ENCODE measurements around the gene RXRA.

RXRA gene

DNA sequence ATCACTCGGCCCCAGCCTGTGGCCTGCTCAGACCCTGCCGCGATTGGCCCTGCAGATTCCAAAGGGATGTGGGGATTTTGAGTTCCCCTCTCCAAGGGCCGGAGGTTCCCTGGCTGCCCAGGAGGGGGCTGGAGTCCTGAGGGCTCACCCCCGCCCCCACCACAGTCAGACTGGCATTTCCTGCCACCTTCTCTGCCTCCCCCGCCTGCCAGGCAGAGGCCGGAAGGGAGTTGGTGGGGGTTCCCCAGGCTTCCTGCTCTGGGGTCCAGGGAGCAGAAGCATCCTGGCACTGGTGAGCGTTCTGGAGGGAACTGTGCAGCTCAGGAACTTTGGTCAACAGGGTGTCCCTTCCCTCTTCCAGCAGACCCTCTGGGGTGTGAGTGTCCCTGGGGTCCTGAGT is 70.6 kb downstream of the RXRA start:
- no peak for DNase-seq (ENCODE audit: low read depth in 1 of 2, low spot score in 1 of 2)

DNA sequence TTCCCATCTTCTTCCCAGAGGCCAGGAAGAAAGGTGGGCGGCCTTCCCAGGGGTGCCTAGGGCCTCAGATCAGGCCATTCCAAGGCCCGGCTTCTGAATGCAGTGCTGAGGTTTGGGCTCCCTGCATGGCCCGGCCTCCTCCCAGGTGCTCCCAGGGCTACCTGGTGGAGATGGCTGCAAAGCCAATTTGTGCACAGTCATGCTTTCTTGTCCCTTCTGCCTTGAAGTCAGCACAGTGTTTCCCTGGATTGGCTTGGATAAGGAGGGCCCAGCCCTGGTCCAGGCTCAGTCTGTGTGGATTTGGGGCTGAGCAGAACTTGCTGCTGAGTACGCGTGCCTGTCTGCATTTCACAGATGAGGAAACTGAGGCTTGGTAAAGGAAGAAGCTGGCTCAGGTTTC is 72.5 kb downstream of the RXRA start:
- no peak for DNase-seq (ENCODE audit: low read depth in 1 of 2, low spot score in 1 of 2)

DNA sequence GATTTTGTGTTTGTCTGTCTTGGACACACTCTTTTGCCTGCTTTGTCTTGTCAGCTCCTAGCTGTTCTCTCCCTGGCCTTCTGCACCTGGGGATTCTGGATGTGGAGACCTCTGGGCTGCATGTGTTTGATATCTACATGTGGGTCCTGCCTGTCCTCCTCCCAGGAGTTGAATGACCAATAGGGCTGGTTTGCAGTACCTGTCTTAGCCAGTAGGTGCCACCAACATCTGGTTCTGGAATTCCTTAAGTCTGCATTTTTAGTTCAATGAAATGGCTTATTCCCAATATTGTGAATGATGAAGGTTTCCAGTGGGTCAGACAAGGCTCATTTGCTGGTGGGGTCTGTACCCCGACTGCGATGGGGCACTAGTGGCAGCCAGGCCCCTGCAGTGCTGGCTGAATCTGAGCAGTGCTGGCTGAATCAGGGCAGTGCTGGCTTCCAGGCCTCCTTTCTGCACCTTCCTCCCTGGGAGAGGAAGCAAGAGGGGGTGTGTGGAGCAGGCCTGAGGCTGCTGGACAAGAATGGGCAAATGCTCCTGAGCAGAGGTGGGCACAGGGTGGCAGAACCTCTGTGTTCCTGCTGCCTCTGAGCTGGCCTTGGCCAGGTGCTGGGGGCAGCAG is 73.3 kb downstream of the RXRA start:
- no peak for DNase-seq (ENCODE audit: low read depth in 1 of 2, low spot score in 1 of 2)

DNA sequence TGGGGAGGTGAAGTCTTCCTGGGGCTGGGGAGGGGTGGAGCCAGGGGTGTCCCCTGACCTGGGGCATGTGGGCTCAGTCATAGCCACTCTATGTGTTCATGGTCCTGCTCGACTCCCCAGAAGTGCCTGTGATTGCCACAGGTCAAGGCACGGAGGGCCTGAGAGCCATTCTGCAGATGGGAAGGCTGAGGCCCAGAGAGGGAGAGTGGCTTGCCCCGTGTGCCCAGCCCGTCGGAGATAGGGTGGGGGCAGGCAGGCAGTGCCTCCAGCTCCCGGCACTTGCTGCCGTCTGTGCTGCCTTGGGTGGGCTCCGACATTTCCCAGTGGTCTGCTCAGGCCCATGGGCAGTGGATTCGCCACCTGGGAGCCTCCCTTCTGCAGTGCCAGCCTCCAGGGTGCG is 74.0 kb downstream of the RXRA start:
- DNase-seq (ENCODE audit: low read depth in 1 of 2, low spot score in 1 of 2) = no peak

DNA sequence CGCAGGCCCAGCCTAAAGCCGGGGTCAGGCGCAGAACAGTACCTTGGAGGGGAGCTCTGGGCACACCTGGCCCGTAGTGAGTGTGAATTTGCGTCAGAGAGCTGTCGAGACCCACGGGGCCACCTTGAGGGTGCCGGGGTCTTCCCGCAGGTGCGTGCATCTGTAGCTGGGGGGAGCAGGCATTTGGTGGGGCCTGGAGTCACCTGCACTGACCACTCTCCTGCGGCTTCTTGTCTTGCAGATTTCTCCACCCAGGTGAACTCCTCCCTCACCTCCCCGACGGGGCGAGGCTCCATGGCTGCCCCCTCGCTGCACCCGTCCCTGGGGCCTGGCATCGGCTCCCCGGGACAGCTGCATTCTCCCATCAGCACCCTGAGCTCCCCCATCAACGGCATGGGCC is 75.1 kb downstream of the RXRA start:
- DNase-seq (ENCODE audit: low read depth in 1 of 2, low spot score in 1 of 2) = no peak

DNA sequence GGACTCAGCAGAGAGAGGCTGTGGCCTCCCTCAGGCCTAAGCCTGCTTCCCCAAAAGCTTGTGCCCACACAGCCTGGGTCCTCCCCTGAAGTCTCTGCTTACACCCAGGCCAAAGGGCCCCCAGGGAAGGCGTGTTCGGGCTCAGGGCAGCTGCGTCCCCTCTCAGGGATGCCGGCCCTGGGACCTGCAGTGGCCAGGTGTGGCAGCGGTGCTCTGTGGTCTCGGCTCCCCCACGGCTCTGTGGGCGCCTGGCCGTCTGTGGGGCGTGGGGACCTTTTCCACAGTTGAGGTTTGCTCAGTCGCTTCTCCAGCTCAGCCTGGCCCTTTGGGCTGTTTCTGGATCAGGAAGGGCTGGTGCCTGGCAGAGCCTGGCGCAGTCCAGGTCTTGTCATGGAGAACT is 75.9 kb downstream of the RXRA start:
- no peak for DNase-seq (ENCODE audit: low read depth in 1 of 2, low spot score in 1 of 2)

DNA sequence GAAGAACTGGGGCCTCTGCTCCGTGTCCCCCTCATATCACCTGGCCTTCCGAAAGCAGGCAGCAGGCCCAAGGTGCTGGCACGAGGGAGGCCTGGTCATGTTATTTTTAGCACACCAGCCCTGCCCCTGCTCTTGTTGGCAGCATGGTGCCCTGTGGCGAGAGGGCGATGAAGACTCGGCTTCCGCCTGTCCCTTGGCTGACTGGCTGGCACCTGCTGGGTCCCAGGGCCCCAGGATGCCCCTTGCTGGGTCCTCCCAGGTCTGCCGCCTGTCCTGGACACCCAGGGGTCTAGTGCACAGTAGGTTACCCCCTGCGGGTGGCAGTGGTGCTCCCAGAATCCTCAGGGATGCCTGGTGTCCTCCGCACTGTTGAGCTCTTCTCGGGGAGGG is 77.0 kb downstream of the RXRA start:
- DNase-seq (ENCODE audit: low read depth in 1 of 2, low spot score in 1 of 2) = no peak

DNA sequence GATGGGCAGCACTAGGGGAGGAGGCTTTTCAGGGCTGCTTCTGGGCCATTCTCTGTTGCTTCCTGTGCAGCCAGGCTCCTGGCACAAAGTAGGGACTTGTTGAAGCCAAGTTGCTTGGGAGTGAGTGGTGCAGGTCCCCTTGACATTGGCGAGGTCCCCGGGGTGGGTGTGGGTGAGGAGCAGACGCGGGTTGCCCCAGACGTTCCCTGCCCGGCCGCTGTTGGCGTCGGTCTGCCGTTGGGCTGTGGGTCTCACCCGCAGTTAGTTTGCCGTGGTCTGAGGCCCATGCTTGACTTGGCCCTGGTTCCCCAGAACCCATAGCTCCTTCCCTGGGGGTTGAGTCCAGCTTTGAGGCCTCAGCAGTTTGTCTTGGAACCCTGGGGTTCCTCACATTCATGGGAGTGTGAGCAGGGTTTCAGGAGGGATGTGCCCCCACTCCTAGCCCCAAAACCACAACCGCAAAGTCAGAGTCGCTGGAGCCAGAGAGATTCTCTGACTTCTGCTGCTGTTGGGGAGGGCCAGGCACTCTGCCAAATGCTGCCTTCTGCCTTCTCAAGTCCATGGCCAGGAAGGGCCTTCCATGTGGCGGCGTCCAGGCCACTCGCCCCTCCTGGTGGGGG is 77.5 kb downstream of the RXRA start:
- no peak for DNase-seq (ENCODE audit: low read depth in 1 of 2, low spot score in 1 of 2)

DNA sequence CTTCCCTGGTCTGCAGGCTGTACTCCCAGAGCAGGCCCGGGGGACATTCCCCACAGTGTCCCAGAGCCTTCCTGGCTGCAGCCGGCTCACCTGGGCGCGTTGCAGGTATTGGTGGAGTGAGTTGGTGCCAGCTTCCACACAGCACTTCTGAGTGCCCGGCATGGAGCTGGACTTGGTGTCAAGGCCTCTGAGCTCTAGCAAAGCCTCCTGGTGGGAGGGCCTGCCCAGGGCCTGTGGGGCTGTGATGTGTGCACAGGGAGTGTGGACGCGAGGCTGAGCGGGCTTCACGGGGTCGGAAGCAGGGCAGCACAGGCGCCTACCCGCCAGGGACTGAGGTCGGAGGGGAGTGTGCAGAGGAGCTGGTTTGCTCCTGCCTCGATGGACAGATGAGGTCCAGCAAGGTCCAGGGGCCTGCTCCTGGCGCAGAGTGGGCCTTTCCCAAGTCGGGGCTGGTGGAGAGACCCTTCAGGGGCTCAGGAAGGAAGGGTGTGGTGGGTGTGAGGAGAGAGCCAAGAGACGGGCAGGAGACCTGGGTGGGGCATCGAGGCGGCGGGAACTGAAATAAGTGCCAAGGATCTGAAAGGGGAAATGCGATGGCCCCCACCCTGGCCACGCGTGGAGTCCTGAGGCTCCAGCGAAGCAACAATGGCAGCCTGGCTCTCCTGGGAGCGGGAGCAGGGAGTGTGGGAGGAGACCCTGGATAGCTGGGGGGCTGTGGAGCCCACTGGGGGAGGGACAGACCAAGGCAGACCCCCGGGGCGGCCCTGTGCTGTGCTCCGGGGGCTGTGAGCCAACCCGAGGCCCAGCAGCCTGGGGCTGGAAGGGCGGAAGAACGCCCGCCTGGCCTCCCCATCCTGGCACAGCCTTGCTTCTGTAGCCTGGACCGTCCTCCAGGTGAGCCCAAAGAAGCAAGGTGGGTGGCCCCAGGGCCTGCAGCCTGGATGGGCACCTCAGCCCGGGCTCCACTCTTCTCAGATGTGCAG is 78.4 kb downstream of the RXRA start:
- no peak for DNase-seq (ENCODE audit: low read depth in 1 of 2, low spot score in 1 of 2)

DNA sequence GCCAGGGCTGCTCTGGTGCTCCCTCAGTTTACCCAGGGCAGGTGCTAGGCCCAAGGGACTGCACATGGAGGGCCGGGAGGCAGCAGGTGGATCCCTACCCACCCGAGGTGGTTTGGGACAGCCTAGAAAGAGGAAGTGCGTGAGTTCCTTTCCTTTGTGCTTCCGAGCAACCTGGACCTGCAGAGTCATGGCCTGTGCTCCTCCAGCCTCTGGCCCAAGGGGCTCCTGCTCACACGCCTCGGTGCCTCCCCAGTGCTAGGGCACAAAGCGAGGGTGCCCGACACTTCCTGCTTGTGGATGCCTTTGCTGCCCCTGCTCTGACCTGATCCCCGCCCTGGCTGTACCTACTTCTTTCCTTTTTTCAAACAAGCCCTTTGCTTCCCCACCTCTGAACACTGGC is 79.3 kb downstream of the RXRA start:
- DNase-seq (ENCODE audit: low read depth in 1 of 2, low spot score in 1 of 2) = no peak

DNA sequence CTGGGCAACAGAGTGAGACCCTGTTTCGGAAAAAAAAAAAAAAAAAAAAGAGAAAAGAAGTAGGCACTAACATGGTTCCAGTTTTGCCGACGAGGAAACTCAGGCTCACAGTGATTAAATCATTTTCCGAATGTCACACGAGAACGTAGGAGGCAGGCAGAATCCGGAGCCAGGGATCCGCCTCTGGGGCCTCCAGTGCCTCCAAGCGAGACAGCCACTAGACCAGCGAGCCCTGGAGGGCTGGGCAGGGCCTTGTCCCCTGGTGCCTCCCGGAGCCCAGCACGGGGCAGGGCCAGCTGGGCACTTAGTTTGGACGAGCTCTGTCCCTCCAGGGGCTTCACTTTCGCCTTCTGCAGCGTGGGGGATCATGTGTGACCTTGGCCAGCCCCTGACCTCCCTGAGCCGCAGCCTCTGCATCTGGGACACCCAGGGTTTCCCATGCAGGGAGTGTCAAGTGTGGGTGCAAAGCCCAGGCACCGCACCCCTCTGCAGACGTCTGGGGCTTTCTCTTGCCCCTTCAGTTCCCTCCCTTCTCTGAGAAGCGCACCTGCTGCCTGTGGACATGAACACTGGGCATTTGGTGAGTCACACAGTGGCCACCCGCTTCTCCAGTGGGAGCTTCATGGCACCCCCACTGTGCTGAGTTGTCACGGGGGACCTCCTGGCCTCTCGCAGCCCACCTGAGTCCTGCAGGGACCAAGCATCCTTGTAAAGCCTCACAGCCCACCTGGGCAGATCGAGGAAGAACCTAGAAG is 80.3 kb downstream of the RXRA start:
- DNase-seq (ENCODE audit: low read depth in 1 of 2, low spot score in 1 of 2) = no peak

DNA sequence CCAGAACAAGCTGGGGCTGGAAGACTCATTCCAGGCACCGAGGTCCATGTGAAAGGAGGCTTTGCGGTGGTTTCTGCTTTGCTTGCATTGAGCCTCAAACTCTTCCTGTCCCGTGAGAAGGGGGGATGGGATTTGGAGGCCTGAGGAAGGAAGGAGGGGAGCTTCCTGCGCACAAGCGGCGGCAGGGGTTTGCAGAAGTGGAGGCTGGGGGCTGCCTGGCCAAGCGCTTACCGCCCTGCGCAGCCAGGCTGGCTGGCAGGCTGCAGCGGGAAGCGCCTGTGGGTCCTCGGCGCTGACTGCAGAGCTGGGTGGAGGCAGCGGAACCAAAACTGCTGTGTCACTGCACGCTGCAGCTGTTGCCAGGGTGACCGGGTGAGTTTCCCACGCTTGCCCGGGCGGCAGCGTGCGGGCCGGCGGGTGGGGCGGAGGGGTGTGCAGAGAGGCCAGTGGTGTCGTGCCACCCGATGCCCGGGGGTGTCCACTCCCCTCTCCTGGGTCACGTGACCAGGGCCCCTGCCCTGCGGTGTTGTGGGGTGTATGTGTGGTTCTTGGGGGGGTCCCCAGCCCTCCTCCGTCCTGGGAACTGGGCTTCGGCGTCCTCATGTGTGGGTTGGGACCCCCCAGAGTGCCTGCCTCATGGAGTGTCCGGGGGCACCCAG is 81.0 kb downstream of the RXRA start:
- DNase-seq (ENCODE audit: low read depth in 1 of 2, low spot score in 1 of 2) = peak; percentile 59 to 64

DNA sequence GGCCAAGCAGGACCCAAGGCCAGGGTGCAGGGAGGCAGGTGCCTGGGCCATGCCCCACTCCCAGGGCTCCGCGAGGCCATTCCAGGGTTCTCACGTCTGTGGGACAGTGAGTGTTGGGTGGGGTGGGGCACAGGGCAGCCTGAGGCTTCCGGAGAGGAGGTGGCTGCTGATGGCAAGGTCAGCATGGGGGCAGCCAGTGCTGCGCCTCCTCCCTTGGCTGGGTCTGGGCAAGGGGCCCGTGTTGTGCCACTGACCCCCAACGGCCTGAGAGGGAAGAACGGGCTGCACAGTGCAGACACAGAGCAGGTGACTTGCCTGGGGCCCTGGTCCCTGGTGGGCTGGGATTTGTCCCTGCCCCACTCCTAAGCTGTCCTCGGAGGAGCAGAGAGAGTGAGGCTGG is 82.1 kb downstream of the RXRA start:
- no peak for DNase-seq (ENCODE audit: low read depth in 1 of 2, low spot score in 1 of 2)

DNA sequence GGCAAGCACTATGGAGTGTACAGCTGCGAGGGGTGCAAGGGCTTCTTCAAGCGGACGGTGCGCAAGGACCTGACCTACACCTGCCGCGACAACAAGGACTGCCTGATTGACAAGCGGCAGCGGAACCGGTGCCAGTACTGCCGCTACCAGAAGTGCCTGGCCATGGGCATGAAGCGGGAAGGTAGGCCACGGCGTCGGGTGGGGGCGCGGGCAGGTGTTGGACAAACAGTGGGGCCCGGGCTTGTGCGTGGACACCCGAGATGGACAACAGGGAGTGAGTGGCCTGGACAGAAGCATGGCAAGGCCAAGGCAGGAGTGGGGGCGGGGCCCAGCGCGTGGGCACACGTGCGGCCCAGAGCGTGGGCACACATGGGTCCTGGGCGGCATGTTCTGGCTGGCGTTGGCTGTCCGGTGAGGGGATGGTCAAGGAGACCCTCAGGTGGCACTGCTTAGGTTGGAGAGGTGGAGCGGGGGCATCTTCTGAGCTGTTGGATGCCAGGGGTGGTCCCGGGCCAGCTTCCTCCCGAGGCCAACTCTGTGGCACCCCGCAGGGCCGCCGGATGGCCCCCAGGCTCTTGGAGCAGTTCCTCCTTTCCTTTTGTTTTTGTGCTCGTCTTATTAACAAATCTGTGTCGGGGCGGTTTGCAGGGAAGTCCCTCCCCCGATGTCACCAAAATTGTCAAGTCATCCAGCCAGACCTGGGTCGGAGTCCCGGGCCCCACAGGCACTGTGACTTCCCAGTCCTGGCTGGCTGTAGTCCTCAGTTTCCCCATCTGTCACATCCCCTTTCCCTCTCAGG is 82.9 kb downstream of the RXRA start:
- DNase-seq (ENCODE audit: low read depth in 1 of 2, low spot score in 1 of 2) = no peak

DNA sequence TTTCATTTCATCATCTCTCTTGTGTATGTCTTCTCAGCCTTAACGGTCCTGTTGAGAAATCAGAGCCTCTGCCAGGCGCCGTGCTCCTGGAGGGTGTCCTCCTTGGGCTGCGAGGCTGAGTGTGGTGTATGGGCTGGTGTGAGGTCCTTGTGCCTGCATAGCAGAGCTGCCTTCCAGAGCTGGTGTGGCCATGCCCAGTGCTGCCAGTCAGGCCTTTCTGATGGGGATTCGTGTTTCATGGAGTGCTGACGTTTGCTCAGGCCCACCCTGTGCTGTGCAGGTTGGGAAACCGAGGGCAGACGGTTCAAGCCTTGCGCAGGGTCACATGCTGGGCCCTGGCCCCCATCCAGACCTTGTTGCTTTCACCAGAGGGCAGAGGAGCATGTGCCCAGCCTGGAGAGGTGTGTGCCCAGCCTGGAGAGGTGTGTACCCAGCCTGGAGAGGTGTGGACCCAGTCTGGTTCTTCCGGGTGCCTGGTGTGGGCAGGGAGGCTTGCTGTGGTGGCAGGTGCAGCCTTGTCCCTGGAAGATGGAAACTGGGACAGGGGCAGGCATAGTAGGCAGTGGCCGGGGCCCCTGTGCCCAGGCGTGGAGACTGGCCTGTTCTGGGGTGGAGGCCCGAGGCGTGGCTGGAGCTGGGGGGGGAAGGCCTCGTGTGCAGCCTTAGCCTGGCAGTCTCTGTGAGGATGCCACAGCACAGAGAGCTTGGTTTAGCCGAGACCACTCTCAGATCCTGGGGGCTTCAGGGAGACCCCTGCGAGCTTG is 84.0 kb downstream of the RXRA start:
- DNase-seq (ENCODE audit: low read depth in 1 of 2, low spot score in 1 of 2) = no peak

DNA sequence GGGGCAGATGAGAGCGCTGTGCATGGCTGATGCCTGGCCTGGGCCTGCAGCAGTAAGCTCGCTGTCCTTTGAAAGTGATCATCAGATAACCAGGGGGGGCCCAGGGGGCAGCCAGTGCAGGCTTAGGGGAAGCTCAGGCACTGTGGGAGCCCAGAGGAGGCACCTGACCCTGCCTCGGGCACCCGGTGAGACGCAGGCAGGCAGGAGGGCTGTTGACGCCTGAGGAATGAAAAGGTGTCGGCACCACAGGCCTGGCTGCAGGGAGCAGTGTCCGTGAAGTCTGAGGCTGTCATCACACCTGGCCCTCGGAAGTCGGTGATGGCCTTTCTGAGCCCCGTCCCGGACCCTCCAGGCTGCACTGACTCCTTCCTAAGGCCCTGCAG is 84.6 kb downstream of the RXRA start:
- DNase-seq (ENCODE audit: low read depth in 1 of 2, low spot score in 1 of 2) = no peak

DNA sequence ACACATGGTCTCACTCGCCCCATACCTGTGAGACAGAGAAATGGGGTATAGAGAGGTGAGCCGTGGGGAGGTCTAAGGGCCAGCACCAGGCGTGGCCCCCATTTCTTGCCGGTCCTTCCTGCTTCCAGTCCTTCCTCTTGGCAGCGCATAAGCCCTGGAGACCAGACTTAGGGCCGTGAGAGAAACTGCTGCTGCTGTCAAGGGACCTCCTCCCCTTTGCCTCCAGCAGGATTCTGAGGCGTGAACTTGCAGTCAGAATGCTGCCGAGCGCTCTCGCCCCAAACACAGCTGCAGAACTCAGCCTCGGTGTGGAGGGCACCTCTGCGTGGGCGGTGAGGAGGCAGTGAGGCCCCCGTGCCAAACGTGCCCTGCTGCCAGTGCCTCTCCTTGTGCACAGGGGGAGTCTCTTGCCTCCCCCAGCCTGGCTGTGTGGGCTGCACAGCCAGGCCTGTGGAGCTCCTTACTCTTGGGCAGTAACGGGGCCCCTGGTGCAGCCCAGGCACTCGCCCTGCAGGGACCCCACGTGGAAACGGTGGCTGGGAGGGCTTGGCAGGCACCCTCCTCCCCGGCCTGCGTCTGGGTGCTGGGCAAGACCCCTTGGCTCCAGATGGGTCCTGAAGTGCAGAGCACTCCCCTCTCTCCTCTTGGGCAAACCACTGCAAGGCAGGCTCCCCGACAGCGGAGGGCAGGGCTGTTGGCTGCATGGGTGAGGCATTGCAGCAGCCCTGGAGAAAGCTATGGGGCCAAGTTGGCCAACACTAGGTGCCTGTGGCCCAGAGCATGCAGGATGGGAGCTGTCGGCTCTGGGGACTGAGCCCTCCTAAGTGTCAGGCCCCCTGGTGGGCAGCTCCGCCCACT is 85.4 kb downstream of the RXRA start:
- DNase-seq (ENCODE audit: low read depth in 1 of 2, low spot score in 1 of 2) = no peak

DNA sequence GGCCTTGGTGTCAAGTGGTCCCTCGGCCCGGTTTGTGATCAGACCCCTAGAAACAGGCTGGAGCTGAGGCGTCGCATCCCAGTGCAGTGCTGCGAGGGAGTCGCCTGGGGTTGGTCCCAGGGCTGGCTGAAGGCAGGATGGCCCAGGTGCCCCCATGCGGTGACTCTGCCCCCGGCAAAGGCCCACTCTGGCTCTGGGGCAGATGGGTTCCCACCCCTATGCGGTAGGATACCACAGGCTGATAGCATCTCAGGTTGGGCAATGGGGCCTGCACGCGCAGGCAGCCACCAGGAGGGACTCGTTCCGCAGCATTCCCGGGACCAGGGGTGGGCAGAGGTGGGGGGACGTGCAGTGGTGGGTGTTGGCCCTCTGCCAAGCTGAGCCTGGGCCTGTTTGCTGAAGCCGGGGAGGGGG is 86.0 kb downstream of the RXRA start:
- no peak for DNase-seq (ENCODE audit: low read depth in 1 of 2, low spot score in 1 of 2)

Measured in activated CD4-positive, alpha-beta T cell treated with anti-CD3 and anti-CD28 coated beads, Interleukin-2, amount 50 U/mL, for 24 hours (primary cell).